ENCODE results near the gene KDM4C. TPM values are rescaled to one million over a fixed set of nuclear protein-coding genes. Genes with fewer than 3 reads are reported as not detected.

KDM4C gene
- polyA plus RNA-seq, 2 of the 4 experiments (the other 2 are of a cell fraction) = 9.6 to 15.6 TPM

DNA sequence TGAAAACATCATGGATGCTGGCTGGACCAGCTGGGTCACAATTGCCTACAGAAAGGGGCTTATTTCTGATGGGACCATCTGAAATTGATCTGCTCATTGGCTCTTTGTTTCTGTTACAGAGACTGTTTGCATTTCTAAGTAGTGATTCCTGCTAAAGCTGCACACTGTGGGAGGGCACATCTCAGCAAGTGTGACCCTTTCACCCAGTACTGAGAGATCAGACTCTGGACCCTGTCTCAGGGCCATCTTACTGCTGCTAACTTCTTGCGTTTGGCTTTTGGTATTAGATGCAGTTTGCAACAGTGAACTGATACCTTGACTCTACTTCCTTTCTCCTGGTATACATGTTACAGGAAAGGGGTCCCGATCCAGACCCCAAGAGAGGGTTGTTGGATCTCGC is 24.5 kb upstream of the KDM4C start:
- ChIA-PET CTCF (no interaction called here), POLR2A (no interaction called here)
- Histone ChIP-seq H3K9me3 (no peaks in the 10 kb centered on the region), H3K27ac (no peak overlapping the region), H3K4me3 (no peak overlapping the region), H3K4me1 (no peaks in the 10 kb centered on the region), H3K4me2 (no peak overlapping the region)
- TF ChIP-seq, protein P1, sequence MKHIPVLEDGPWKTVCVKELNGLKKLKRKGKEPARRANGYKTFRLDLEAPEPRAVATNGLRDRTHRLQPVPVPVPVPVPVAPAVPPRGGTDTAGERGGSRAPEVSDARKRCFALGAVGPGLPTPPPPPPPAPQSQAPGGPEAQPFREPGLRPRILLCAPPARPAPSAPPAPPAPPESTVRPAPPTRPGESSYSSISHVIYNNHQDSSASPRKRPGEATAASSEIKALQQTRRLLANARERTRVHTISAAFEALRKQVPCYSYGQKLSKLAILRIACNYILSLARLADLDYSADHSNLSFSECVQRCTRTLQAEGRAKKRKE (CRISPR knock-in tag; IDR thresholded peaks at IDR 0.05; ENCODE audit: low read depth) = no peak
- TF ChIP-seq CEBPB (IDR thresholded peaks at IDR 0.05) (no peak), HOXB5 (CRISPR knock-in tag; IDR thresholded peaks at IDR 0.05) (no peak), CBX2 (IDR thresholded peaks at IDR 0.05; ENCODE audit: borderline replicate concordance, low read depth) (no peak), SMC3 (IDR thresholded peaks at IDR 0.05) (no peak)
- TF ChIP-seq, protein P2, sequence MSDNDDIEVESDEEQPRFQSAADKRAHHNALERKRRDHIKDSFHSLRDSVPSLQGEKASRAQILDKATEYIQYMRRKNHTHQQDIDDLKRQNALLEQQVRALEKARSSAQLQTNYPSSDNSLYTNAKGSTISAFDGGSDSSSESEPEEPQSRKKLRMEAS (IDR thresholded peaks at IDR 0.05) = no peak
- TF ChIP-seq, protein P3, sequence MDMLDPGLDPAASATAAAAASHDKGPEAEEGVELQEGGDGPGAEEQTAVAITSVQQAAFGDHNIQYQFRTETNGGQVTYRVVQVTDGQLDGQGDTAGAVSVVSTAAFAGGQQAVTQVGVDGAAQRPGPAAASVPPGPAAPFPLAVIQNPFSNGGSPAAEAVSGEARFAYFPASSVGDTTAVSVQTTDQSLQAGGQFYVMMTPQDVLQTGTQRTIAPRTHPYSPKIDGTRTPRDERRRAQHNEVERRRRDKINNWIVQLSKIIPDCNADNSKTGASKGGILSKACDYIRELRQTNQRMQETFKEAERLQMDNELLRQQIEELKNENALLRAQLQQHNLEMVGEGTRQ (IDR thresholded peaks at IDR 0.05) = no peak
- FAIRE-seq = no peak
- ATAC-seq = no peak
- no peak for DNase-seq (ENCODE audit: low read depth in 1 of 2, low spot score in 1 of 2)
- 93% methylated on average over 3 of the region's 3 CpGs for WGBS (ENCODE audit: missing lambda C conversion rate)

DNA sequence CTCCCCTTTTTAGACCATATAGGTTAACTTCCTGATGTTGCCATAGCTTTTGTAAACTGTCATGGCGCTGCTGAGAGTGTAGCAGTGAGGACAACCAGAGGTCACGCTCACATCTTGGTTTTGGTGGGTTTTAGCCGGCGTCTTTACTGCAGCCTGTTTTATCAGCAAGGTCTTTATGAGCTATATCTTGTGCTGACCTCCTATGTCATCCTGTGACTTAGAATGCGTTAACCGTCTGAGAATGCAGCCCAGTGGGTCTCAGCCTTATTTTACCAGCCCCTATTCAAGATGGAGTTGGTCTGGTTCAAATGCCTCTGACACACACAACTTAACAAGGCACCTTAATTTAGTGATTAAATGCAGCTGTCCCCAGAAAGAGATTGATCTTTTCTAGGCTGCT is 23.9 kb upstream of the KDM4C start:
- TF ChIP-seq NPAS2 (CRISPR knock-in tag; IDR thresholded peaks at IDR 0.05; ENCODE audit: borderline replicate concordance) (no peak), PHF8 (IDR thresholded peaks at IDR 0.05; ENCODE audit: borderline replicate concordance, low read depth) (no peak), FOSL2 (IDR thresholded peaks at IDR 0.05) (no peak), FOSL2 (CRISPR knock-in tag; IDR thresholded peaks at IDR 0.05) (no peak), SMC3 (IDR thresholded peaks at IDR 0.05) (no peak), CHD2 (IDR thresholded peaks at IDR 0.05; ENCODE audit: low read length, partially characterized antibody) (no peak), NR3C1 (IDR thresholded peaks at IDR 0.05) (no peak), JUN (IDR thresholded peaks at IDR 0.05) (no peak), TP53 (CRISPR knock-in tag; IDR thresholded peaks at IDR 0.05) (no peak), NFE2L2 (conservative IDR thresholded peaks at IDR 0.05; ENCODE audit: low read length) (no peak), FOSB (CRISPR knock-in tag; IDR thresholded peaks at IDR 0.05) (no peak), KDM5A (IDR thresholded peaks at IDR 0.05) (no peak)
- TF ChIP-seq, protein P4, sequence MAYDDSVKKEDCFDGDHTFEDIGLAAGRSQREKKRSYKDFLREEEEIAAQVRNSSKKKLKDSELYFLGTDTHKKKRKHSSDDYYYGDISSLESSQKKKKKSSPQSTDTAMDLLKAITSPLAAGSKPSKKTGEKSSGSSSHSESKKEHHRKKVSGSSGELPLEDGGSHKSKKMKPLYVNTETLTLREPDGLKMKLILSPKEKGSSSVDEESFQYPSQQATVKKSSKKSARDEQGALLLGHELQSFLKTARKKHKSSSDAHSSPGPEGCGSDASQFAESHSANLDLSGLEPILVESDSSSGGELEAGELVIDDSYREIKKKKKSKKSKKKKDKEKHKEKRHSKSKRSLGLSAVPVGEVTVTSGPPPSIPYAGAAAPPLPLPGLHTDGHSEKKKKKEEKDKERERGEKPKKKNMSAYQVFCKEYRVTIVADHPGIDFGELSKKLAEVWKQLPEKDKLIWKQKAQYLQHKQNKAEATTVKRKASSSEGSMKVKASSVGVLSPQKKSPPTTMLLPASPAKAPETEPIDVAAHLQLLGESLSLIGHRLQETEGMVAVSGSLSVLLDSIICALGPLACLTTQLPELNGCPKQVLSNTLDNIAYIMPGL (CRISPR knock-in tag; IDR thresholded peaks at IDR 0.05; ENCODE audit: borderline replicate concordance) = no peak
- TF ChIP-seq, protein P5, sequence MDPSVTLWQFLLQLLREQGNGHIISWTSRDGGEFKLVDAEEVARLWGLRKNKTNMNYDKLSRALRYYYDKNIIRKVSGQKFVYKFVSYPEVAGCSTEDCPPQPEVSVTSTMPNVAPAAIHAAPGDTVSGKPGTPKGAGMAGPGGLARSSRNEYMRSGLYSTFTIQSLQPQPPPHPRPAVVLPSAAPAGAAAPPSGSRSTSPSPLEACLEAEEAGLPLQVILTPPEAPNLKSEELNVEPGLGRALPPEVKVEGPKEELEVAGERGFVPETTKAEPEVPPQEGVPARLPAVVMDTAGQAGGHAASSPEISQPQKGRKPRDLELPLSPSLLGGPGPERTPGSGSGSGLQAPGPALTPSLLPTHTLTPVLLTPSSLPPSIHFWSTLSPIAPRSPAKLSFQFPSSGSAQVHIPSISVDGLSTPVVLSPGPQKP (IDR thresholded peaks at IDR 0.05; ENCODE audit: low read depth, low read length) = no peak
- FAIRE-seq (no peak), ATAC-seq (no peak), DNase-seq (ENCODE audit: low read depth in 1 of 2, low spot score in 1 of 2) (no peak)
- no peaks in the 10 kb centered on the region for H3K4me1 ChIP-seq
- H3K9me3 ChIP-seq = no peaks in the 10 kb centered on the region
- no peak overlapping the region for H3K4me2 ChIP-seq
- 85% methylated on average over 6 of the region's 6 CpGs for WGBS (ENCODE audit: missing lambda C conversion rate)
- no peak overlapping the region for H3K27ac ChIP-seq
- CTCF ChIA-PET = no interaction called here
- POLR2A ChIA-PET = no interaction called here
- H3K4me3 ChIP-seq = no peak overlapping the region

DNA sequence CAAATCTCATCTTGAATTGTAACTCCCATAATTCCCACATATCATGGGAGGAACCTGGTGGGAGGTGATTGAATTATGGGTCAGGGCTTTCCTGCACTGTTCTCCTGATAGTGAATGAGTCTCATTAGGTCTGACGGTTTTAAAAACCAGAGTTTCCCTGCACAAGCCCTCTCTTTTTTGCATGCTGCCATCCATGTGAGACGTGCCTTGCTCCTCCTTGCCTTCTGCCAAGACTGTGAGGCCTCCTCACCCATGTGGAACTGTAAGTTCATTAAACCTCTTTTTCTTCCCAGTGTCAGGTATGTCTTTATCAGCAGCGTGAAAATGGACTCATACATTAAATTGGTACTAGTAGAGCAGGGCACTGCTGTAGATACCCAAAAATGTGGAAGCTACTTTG is 22.4 kb upstream of the KDM4C start:
- Histone ChIP-seq H3K27ac (no peak overlapping the region), H3K9me3 (no peaks in the 10 kb centered on the region), H3K4me3 (no peak overlapping the region), H3K4me1 (no peaks in the 10 kb centered on the region), H3K4me2 (no peak overlapping the region)
- no peak for ATAC-seq
- 74% methylated on average over 3 of the region's 3 CpGs for WGBS (ENCODE audit: missing lambda C conversion rate)
- no peak for FAIRE-seq
- DNase-seq (ENCODE audit: low read depth in 1 of 2, low spot score in 1 of 2) = no peak
- POLR2A ChIA-PET = no interaction called here
- CTCF ChIA-PET = no interaction called here
- TF ChIP-seq RAD21 (conservative IDR thresholded peaks at IDR 0.05 in 1 of 2, IDR thresholded peaks at IDR 0.05 in 1 of 2) (no peak), CBX8 (IDR thresholded peaks at IDR 0.05) (no peak), KDM5A (IDR thresholded peaks at IDR 0.05) (no peak)
- TF ChIP-seq, protein P3 (IDR thresholded peaks at IDR 0.05) = no peak

Data from A549 (cell line).